NB4 (cell line): Measurements from ENCODE around the gene FSD1.

Experiments used
- MYC ChIP-seq: IDR thresholded peaks from 2 replicates; pipeline ENCODE4 v1.6.1; 2011; ENCODE audit warnings: low read depth, low read length
- POLR2A ChIP-seq: IDR thresholded peaks from 2 replicates; pipeline ENCODE4 v1.6.1; 2011; ENCODE audit warnings: mild to moderate bottlenecking; ENCODE audit not compliant: insufficient read length; ENCODE audit errors: extremely low read depth
- TF ChIP-seq, protein P1 (sequence below): IDR thresholded peaks from one replicate; pipeline ENCODE4 v1.5.1; 2012; ENCODE audit warnings: low read depth, low read length
- TF ChIP-seq, protein P2 (sequence below): IDR thresholded peaks from 2 replicates; pipeline ENCODE4 v1.6.1; 2011; ENCODE audit warnings: low read depth, low read length

DNA sequence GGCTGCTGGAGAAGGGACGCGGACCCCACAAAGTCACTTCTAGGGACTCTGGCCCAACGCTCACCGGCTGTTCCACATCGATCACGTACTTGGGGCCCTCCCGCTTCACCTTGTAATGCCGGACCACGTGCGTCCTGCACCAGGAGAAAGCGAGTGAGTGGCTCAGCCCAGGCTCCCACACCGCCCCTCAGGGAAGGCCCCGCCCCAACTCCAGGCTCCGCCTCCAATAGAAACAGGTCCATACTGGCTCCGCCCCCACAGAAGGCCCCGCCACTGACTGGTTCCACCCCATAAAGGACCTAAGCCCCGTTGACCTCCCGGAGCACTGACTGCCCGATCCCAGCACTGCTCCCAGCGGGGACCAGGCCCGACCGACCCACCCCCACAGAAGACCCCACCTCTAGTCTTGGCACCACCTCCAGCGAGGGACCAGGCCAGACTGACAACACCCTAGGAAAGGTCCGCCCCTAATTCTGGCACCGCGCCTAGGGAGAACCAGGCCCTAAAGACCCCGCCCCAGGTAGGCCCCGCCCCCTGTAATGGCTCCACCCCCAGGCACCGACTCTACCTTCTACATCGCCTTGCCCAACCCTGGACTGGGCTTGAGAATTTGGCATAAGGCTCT, 23.0 kb downstream of the FSD1 start:
- TF ChIP-seq, protein P1, sequence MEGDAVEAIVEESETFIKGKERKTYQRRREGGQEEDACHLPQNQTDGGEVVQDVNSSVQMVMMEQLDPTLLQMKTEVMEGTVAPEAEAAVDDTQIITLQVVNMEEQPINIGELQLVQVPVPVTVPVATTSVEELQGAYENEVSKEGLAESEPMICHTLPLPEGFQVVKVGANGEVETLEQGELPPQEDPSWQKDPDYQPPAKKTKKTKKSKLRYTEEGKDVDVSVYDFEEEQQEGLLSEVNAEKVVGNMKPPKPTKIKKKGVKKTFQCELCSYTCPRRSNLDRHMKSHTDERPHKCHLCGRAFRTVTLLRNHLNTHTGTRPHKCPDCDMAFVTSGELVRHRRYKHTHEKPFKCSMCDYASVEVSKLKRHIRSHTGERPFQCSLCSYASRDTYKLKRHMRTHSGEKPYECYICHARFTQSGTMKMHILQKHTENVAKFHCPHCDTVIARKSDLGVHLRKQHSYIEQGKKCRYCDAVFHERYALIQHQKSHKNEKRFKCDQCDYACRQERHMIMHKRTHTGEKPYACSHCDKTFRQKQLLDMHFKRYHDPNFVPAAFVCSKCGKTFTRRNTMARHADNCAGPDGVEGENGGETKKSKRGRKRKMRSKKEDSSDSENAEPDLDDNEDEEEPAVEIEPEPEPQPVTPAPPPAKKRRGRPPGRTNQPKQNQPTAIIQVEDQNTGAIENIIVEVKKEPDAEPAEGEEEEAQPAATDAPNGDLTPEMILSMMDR, result no peak
- TF ChIP-seq, protein P2, sequence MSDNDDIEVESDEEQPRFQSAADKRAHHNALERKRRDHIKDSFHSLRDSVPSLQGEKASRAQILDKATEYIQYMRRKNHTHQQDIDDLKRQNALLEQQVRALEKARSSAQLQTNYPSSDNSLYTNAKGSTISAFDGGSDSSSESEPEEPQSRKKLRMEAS, result no peak
- TF ChIP-seq POLR2A (no peak), MYC (no peak)
